ENCODE measurements around the gene SMIM33. TPM values are rescaled to one million over a fixed set of nuclear protein-coding genes. Genes with fewer than 3 reads are reported as not detected.

Gene SMIM33
- total RNA-seq, 1 donor from 2014 or later: 0.39 TPM

- H3K27me3 Mint-ChIP-seq (ENCODE audit: insufficient read depth): no peaks in the 10 kb centered on the region
- no peak for DNase-seq (ENCODE audit: low spot score)
- no peak overlapping the region for H3K4me3 Mint-ChIP-seq
- H3K9me3 Mint-ChIP-seq: peaks cover 17% of the 10 kb centered on the region
- H3K4me1 Mint-ChIP-seq (ENCODE audit: low read depth): peaks cover 75% of the 10 kb centered on the region
- peak overlapping the region; percentile 62 for H3K27ac Mint-ChIP-seq
- peaks cover 20% of the 10 kb centered on the region for H3K36me3 Mint-ChIP-seq (ENCODE audit: low read depth)
- intact Hi-C loops (cut with micrococcal nuclease): loop anchor here (2.0 kb wide), 1 partner anchor 191 kb away; no protein-coding TSS in a partner anchor
These were observed 25.3 kb upstream of the SMIM33 start for GRCh38 chr5:139445325-139446170.

DNA sequence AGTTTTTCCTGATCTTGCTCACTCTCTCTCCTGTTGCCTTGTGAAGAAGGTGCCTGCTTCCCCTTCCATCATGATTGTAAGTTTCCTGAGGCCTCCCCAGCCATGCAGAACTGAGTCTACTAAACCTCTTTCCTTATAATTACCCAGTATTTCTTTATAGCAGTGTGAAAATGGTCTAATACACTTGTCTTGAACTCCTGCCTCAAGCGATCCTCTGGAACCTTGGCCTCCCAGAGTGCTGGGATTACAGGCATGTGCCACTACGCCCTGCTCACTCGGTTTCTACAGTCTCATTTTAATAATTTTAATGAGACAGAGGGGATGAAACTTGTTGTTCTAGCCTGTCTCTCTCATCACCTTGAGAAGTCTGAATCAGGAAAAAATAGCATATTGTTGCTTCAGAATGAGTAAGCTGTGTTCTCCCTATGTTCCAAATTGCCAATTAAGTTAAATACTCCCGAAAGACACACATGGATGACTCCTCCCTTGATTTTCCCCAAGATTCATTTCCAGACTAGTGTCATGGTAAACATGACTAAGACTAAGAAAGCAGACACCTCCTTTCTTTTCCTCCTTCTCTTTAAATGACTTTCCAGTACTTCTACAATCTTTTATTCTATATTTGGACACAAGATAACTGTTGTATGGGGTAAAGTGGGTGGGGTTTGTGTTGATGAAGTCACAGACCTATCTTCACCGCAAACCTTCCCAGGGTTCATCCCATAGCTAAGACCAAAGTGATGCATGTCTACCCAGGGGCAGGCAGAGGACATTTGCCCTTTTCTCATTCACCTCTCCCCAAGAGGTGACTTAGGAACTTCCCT is 23.6 kb upstream of the SMIM33 start:
- DNase-seq (ENCODE audit: low spot score): no peak
- peak overlapping the region; percentile 98 for H3K27ac Mint-ChIP-seq
- intact Hi-C loops (cut with micrococcal nuclease): loop anchor here (1.0 to 2.0 kb wide), 8 partner anchors 8 to 190 kb away; partner anchors contain the start of genes DNAJC18, STING1 and UBE2D2
- no peaks in the 10 kb centered on the region for H3K27me3 Mint-ChIP-seq (ENCODE audit: insufficient read depth)
- peak overlapping the region; percentile 46 for H3K4me3 Mint-ChIP-seq
- peaks cover 20% of the 10 kb centered on the region for H3K36me3 Mint-ChIP-seq (ENCODE audit: low read depth)
- peaks cover 64% of the 10 kb centered on the region for H3K4me1 Mint-ChIP-seq (ENCODE audit: low read depth)
- H3K9me3 Mint-ChIP-seq: peaks cover 17% of the 10 kb centered on the region

DNA sequence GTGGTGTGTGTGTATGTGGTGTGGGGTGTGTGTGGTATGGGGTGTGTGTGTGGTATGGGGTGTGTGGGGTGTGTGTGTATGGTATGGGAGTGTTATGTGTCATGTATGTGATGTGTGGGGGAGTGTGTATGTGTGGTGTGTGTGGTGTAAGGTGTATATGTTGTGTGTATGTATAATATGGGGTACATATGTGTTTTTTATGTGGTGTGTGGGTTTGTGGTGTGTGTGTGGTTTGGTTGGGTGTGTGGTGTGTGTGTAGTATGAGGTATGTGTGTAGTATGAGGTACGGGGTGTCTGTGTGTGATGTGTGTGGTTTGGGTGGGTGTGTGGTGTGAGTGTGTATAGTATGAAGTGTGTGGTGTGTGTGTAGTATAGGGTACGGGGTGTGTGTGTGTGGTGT is 19.6 kb upstream of the SMIM33 start:
- Mint-ChIP-seq H3K4me1 (ENCODE audit: low read depth) (peaks cover 53% of the 10 kb centered on the region), H3K27me3 (ENCODE audit: insufficient read depth) (no peaks in the 10 kb centered on the region), H3K4me3 (no peak overlapping the region), H3K9me3 (peaks cover 22% of the 10 kb centered on the region), H3K27ac (no peak overlapping the region), H3K36me3 (ENCODE audit: low read depth) (peaks cover 20% of the 10 kb centered on the region)
- no peak for DNase-seq (ENCODE audit: low spot score)
- intact Hi-C loops (cut with micrococcal nuclease): no loop called here

DNA sequence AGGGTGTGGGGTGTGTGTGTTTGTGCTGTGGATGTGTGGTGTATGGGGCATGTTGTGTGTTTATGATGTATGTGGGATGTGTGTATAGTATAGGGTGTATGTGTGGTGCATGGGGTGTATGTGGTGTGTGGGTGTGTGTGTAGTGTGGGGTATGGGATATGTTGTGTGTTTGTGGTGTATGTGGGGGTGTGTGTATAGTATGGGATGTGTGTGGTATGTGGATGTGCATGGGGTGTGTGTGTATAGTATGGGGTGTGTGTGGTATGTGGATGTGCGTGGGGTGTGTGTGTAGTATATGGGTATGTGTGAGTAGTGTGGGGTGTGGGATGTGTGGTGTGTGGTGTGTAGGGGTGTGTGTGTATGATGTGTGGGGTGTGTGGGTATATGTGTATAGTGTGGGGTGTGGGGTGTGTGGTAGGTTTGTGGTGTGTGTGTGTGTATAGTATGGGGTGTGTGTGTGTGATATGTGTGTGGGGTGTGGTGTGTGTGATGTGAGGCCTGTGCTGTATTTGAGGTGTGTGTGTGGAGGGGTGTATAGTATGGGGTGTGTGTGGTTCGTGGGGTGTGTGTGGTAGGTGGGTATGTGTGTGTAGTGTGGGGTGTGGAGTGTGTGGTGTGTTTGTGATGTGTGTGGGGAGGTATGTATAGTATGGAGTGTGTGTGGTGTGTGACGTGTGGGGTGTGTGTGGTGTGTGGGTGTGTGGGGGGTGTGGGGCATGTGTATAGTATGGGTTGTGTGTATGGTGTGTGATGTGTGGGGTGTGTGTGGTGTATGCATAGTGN is 18.7 kb upstream of the SMIM33 start:
- no peak for DNase-seq (ENCODE audit: low spot score)
- Mint-ChIP-seq H3K4me1 (ENCODE audit: low read depth) (peaks cover 53% of the 10 kb centered on the region), H3K27me3 (ENCODE audit: insufficient read depth) (no peaks in the 10 kb centered on the region), H3K9me3 (peaks cover 15% of the 10 kb centered on the region), H3K4me3 (no peak overlapping the region), H3K36me3 (ENCODE audit: low read depth) (peaks cover 12% of the 10 kb centered on the region), H3K27ac (no peak overlapping the region)
- intact Hi-C loops (cut with micrococcal nuclease): no loop called here

DNA sequence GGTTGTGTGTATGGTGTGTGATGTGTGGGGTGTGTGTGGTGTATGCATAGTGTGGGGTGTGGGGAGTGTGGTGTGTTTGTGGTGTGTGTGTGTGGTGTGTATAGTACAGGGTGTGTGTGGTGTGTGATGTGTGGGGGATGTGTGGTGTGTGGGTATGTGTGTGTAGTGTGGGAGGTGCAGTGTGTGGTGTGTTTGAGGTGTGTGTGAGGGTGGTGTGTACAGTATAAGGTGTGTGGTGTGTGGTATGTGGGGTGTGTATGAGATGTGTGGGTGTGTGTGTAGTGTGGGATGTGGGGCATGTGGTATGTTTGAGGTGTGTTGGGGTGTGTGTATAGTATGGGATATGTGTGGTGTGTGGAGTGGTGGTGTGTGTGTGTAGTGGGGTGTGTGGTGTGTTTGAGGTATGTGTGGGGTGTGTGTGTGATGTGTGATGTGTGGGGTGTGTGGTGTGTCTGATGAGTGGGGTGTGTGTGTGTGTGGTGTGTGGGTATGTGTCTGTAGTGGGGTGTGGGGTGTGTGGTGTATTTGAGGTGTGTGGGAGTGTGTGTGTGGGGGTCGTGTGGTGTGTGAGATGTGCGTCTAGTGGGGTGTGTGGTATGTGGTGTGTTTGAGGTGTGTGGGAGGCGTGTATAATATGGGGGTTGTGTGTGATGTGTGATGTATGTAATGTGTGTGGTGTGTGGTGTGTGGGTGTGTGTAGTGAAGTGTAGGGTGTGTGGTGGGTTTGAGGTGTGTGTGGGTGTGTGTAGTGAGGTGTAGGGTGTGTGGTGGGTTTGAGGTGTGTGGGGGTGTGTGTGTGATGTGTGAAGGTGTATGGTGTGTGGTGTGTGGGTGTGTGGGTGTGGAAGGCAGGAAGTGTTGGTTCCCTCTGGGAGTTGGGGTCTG is 16.9 kb upstream of the SMIM33 start:
- no peak overlapping the region for H3K4me3 Mint-ChIP-seq
- intact Hi-C loops (cut with micrococcal nuclease): no loop called here
- DNase-seq (ENCODE audit: low spot score): no peak
- H3K4me1 Mint-ChIP-seq (ENCODE audit: low read depth): peaks cover 49% of the 10 kb centered on the region
- H3K27ac Mint-ChIP-seq: peak overlapping the region; percentile 83
- H3K27me3 Mint-ChIP-seq (ENCODE audit: insufficient read depth): no peaks in the 10 kb centered on the region
- H3K36me3 Mint-ChIP-seq (ENCODE audit: low read depth): peaks cover 2% of the 10 kb centered on the region
- peaks cover 6% of the 10 kb centered on the region for H3K9me3 Mint-ChIP-seq

- H3K4me3 Mint-ChIP-seq: no peak overlapping the region
- peaks cover 6% of the 10 kb centered on the region for H3K9me3 Mint-ChIP-seq
- H3K27ac Mint-ChIP-seq: peak overlapping the region; percentile 83
- intact Hi-C loops (cut with micrococcal nuclease): no loop called here
- H3K36me3 Mint-ChIP-seq (ENCODE audit: low read depth): no peaks in the 10 kb centered on the region
- H3K4me1 Mint-ChIP-seq (ENCODE audit: low read depth): peaks cover 54% of the 10 kb centered on the region
- DNase-seq (ENCODE audit: low spot score): no peak
- no peaks in the 10 kb centered on the region for H3K27me3 Mint-ChIP-seq (ENCODE audit: insufficient read depth)
These were observed 16.1 kb upstream of the SMIM33 start for GRCh38 chr5:139454568-139455290.

GRCh38 chr5:139456776-139457175 is 14.0 kb upstream of the SMIM33 start:
- Mint-ChIP-seq H3K4me1 (ENCODE audit: low read depth) (peaks cover 74% of the 10 kb centered on the region), H3K9me3 (peaks cover 6% of the 10 kb centered on the region), H3K36me3 (ENCODE audit: low read depth) (no peaks in the 10 kb centered on the region), H3K4me3 (no peak overlapping the region), H3K27me3 (ENCODE audit: insufficient read depth) (no peaks in the 10 kb centered on the region), H3K27ac (peak overlapping the region; percentile 99)
- DNase-seq (ENCODE audit: low spot score): no peak
- intact Hi-C loops (cut with micrococcal nuclease): no loop called here

DNA sequence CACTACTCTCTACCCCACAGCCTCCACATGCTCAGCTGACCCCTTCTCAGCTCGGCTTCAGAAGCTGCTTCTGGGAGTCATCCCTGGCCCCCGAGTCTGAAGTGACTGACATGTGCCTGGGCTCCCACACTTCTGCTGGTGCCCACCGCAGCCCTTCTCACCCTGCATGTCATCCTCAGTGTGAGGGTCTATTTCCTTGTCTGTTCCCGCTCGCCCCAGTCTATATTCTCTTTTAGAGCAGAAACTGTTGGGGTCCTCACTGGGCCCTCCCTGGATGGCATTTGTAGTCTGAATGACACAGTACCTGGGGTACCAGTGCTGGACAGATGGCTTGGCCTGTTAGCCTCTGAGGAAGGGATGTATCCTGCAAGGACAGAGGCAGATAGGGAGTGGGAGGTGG is 13.6 kb upstream of the SMIM33 start:
- H3K27ac Mint-ChIP-seq: peak overlapping the region; percentile 99
- H3K36me3 Mint-ChIP-seq (ENCODE audit: low read depth): no peaks in the 10 kb centered on the region
- H3K4me3 Mint-ChIP-seq: no peak overlapping the region
- no peaks in the 10 kb centered on the region for H3K27me3 Mint-ChIP-seq (ENCODE audit: insufficient read depth)
- peaks cover 6% of the 10 kb centered on the region for H3K9me3 Mint-ChIP-seq
- peaks cover 76% of the 10 kb centered on the region for H3K4me1 Mint-ChIP-seq (ENCODE audit: low read depth)
- intact Hi-C loops (cut with micrococcal nuclease): no loop called here
- DNase-seq (ENCODE audit: low spot score): no peak

DNA sequence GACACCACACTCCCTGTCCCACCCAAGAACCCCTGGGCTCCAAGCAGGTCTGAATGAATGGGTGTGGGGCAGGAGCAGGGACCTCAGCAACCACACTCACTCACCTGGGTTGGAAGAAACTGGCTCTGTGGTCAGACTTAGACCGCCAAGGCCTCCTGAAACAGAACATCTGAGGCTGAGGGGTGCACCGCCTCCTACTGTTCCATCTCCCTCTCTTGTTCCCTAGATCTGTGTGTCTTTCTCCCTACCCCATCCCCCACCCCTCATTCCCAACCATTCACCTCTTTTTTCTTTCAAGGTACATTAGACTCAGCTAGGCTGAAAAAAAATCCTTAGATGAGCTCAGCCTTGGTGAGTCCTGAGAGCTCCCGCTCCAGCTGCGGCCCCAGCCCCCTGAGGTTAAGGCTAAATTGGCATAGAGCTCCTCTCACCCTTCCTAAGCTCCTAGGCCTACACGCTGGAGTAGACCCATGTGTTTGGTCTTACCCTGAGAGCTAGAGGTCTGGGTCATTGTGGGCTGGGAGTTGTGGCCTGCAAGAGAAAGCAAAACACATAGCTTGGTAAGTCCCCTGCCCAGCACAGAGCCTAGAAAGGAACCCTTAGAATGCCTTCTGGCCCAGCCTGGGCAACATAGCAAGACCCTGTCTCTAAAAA is 13.0 kb upstream of the SMIM33 start:
- no peaks in the 10 kb centered on the region for H3K36me3 Mint-ChIP-seq (ENCODE audit: low read depth)
- peak overlapping the region; percentile 99 for H3K27ac Mint-ChIP-seq
- intact Hi-C loops (cut with micrococcal nuclease): loop anchor here (1.0 kb wide), 1 partner anchor 180 kb away; no protein-coding TSS in a partner anchor
- no peak overlapping the region for H3K4me3 Mint-ChIP-seq
- DNase-seq (ENCODE audit: low spot score): no peak
- H3K4me1 Mint-ChIP-seq (ENCODE audit: low read depth): peaks cover 76% of the 10 kb centered on the region
- H3K27me3 Mint-ChIP-seq (ENCODE audit: insufficient read depth): no peaks in the 10 kb centered on the region
- peaks cover 6% of the 10 kb centered on the region for H3K9me3 Mint-ChIP-seq

GRCh38 chr5:139458580-139459407 is 12.0 kb upstream of the SMIM33 start:
- Mint-ChIP-seq H3K4me1 (ENCODE audit: low read depth) (peaks cover 72% of the 10 kb centered on the region), H3K27me3 (ENCODE audit: insufficient read depth) (no peaks in the 10 kb centered on the region), H3K9me3 (peaks cover 6% of the 10 kb centered on the region), H3K27ac (peak overlapping the region; percentile 99), H3K36me3 (ENCODE audit: low read depth) (no peaks in the 10 kb centered on the region), H3K4me3 (peak overlapping the region; percentile 81)
- DNase-seq (ENCODE audit: low spot score): peak; percentile 80
- intact Hi-C loops (cut with micrococcal nuclease): loop anchor here (1.0 kb wide), 7 partner anchors 10 to 179 kb away; partner anchors contain the start of genes DNAJC18 and STING1
